ACC112 (cell line): ENCODE results near the gene MARCKS.
"Not testable (repeated sequence)": the region's sequence is repeated elsewhere in the genome, so short reads cannot be mapped to it uniquely, and the experiment has no call there.

ENCODE experiments used
- H2AFZ ChIP-seq: fragments of 200-600 bp; sonication (generic); one replicate; pipeline ENCODE4 v1.6.0; 2017; ENCODE audit warnings: antibody characterized with exemption, low read length; ENCODE audit not compliant: unreplicated experiment
- H3K27ac ChIP-seq: fragments of 200-600 bp; sonication (generic); 2 replicates; pipeline ENCODE4 v1.5.1; 2014; ENCODE audit warnings: low read depth, mild to moderate bottlenecking, antibody characterized with exemption, low read length, moderate library complexity
- H3K27me3 ChIP-seq: fragments of 200-600 bp; sonication (generic); 2 replicates; pipeline ENCODE4 v1.6.1; 2014; ENCODE audit warnings: mild to moderate bottlenecking, antibody characterized with exemption, low read length, moderate library complexity, mixed read lengths; ENCODE audit not compliant: insufficient read depth
- H3K36me3 ChIP-seq: fragments of 200-600 bp; sonication (generic); 2 replicates; pipeline ENCODE4 v1.6.1; 2016; ENCODE audit warnings: mild to moderate bottlenecking, antibody characterized with exemption, low read length, moderate library complexity, mixed read lengths; ENCODE audit not compliant: insufficient read depth
- H3K4me1 ChIP-seq: fragments of 200-600 bp; sonication (generic); one replicate; pipeline ENCODE4 v1.6.1; 2016; ENCODE audit warnings: low read length, mixed read lengths; ENCODE audit not compliant: insufficient read depth, unreplicated experiment, control insufficient read depth
- H3K4me3 ChIP-seq: fragments of 200-600 bp; sonication (generic); 2 replicates; pipeline ENCODE4 v1.5.1; 2014; ENCODE audit warnings: mild to moderate bottlenecking, low read depth, low read length
- H3K79me2 ChIP-seq: fragments of 200-600 bp; sonication (generic); one replicate; pipeline ENCODE4 v1.6.0; 2016; ENCODE audit warnings: low read length; ENCODE audit not compliant: control insufficient read depth, unreplicated experiment, insufficient read depth

MARCKS gene

GRCh38 chr6:113908801-113909200 is 51.7 kb downstream of the MARCKS start:
- H3K4me1 ChIP-seq = no peaks in the 10 kb centered on the region
- H3K27ac ChIP-seq = no peak overlapping the region
- no peaks in the 10 kb centered on the region for H3K36me3 ChIP-seq
- no peaks in the 10 kb centered on the region for H3K79me2 ChIP-seq
- H3K4me3 ChIP-seq = 0 out of 2 replicates have a peak overlapping the region, but pooled peaks have one; percentile 29
- H2AFZ ChIP-seq = peak overlapping the region; percentile 35
- H3K27me3 ChIP-seq = no peaks in the 10 kb centered on the region

- Histone ChIP-seq H3K79me2 (no peaks in the 10 kb centered on the region), H3K4me3 (0 out of 2 replicates have a peak overlapping the region, but pooled peaks have one; percentile 29)
Measured at GRCh38 chr6:113909224-113909856, 52.2 kb downstream of the MARCKS start.

GRCh38 chr6:113910285-113910684 is 53.1 kb downstream of the MARCKS start:
- H3K4me3 ChIP-seq, H3K4me1 ChIP-seq, H3K27ac ChIP-seq, H3K27me3 ChIP-seq, H2AFZ ChIP-seq, H3K79me2 ChIP-seq, H3K36me3 ChIP-seq: not testable (repeated sequence)

More at GRCh38 chr6:113909224-113909856, 52.2 kb downstream of the MARCKS start:
- H3K27ac ChIP-seq = no peak overlapping the region
- H3K27me3 ChIP-seq = no peaks in the 10 kb centered on the region
- peak overlapping the region; percentile 35 for H2AFZ ChIP-seq
- H3K36me3 ChIP-seq = no peaks in the 10 kb centered on the region
- H3K4me1 ChIP-seq = no peaks in the 10 kb centered on the region
